ENCODE results near the gene NEDD1.

Gene NEDD1, protein sequence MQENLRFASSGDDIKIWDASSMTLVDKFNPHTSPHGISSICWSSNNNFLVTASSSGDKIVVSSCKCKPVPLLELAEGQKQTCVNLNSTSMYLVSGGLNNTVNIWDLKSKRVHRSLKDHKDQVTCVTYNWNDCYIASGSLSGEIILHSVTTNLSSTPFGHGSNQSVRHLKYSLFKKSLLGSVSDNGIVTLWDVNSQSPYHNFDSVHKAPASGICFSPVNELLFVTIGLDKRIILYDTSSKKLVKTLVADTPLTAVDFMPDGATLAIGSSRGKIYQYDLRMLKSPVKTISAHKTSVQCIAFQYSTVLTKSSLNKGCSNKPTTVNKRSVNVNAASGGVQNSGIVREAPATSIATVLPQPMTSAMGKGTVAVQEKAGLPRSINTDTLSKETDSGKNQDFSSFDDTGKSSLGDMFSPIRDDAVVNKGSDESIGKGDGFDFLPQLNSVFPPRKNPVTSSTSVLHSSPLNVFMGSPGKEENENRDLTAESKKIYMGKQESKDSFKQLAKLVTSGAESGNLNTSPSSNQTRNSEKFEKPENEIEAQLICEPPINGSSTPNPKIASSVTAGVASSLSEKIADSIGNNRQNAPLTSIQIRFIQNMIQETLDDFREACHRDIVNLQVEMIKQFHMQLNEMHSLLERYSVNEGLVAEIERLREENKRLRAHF
- 68.6 to 71.3 reads per million in 2 donors for total RNA-seq

DNA sequence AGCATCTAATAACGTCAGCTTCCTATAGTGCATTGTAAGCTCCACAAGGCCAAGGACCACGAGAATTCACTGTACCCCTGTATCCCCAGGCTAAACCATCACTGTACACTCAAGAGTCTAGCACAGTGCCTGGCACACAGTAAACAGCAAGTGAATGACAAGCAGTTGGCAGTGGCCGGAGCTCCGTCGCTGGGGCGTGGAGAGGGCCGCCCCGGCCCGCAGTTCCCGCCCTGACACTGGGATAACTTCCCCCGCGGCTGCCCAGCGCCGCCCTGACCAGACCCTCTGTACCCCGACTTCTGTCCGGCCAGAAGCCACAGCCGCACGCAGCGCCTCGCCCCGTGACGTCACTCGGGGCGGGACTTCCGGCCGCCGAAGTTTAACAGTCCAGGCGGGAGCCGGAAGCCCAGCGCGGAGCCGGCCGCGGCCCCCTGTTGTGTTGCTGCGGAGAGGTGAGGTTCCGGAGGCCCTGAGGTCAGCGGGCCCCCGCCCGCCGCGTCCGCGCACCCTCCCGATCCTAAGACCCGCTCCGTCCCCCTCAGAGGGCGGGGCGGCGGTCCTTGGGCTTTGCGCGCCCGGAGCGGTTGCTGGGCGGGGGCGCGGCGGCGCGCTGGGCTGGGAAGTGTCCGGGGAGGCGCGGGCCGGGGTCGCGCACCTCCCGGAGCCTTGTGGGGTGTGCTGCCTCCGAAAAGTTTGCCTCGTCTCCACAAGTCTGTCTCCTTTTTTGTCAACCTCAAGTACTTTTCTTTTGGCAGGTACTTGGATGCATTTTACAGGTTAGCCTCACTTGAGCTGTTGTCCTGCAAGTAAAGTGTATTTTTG is at the start of gene NEDD1:
NEDD1 (plus strand) TSS at position 409 of the 822 bp plus-strand sequence. CDS start 2,503 bp downstream, outside the sequence.
- peak; percentile 78 for DNase-seq

- DNase-seq, result no peak
Measured at GRCh38 chr12:96858162-96858561, 48.9 kb upstream of the NEDD1 start.

DNA sequence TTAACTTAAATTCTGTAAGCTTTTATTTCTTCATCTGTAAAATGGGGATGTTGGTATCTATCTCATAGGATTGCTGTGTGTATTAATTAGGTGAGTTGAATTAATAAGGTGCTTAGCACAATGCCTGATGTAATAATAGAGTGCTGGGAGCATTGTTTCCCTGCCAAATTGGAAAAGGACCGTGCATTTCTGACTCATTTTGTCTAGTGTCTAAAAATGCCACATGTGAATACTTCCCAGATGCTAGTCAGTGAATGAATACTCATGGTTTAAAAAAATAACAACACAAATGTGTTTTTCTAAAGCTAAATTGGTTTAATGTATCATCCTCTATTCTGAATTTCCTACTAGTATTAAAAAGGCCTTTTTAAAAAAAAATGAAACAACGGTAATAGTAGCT is 45.4 kb upstream of the NEDD1 start:
- no peak for DNase-seq

DNA sequence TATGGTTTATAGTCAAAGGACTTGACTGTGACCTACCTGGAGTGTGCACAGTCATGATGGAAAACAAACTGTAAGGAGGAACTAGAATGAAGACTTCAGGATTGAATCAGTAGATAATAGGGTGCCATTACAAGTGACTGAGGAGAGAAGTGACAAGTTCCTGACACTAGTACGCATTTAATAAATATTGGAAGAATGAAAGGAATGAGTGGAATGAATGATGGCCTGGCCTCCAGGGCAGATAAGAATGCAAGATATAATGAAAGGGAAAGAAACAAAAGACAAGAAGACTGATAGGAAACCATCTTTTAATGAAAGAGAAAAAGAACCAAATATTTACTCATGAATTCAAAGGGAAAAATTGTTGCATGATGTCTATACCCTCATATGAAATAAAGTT is 44.7 kb upstream of the NEDD1 start:
- DNase-seq, result no peak

GRCh38 chr12:96864335-96864734 is 42.7 kb upstream of the NEDD1 start:
- no peak for DNase-seq

GRCh38 chr12:96866801-96867590 is 40.1 kb upstream of the NEDD1 start:
- DNase-seq, result no peak

GRCh38 chr12:96870946-96871345 is 36.1 kb upstream of the NEDD1 start:
- DNase-seq, result no peak

DNA sequence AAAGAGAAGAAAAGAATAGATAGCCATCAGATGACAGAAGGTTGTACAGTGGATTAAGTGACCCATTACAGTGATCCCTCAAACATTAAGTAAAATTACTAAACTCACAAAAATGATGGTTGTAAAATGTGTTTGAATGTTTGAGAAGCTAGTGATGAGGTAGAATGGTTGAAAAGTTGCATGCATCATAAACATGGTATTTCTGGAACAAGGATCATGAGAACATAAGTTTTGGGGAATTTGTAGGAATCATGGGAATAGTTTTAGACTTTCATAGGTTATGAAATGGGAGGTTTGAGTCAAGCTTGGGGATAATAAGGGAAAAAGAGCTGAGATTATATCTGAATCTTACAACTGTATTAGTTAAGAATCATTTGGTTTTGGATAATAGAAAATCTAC is 34.1 kb upstream of the NEDD1 start:
- no peak for DNase-seq

DNA sequence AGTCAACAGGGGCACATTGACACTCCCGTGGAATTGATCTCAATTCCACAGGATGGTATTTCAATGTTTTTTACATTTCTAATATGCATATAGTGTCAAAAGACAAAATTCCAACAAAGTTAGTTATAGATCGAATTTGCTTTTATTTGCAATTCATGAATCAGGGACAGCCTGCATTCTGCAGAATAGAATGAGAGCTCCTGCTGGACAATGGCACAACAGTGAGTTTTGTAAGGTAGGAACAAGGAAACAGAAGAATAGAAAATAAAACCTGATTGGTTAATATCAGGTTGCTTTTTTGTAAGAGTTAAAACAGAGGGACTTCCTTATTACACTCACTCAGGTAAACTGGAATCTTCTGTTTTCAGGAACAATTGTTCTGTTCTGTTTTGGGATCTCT is 32.8 kb upstream of the NEDD1 start:
- no peak for DNase-seq

DNA sequence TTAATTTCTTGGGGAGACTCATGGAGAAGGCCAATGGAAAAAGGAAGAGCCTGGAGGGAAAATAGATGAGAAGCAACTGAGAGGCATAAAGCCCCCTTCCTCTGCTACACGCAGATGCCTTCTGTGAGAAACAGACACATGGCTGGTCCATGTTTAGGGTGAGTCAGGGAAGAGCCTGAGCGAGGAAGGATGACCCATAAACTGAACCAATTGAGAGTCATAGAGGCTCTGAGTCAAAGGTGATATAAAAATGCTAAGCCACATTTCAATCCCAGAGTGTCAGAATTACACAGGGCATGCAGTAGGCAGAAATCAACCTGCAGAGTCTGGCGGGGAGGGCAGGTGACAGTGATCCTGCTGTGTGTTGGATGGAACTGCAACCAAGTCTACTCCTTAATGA is 30.1 kb upstream of the NEDD1 start:
- no peak for DNase-seq

- DNase-seq, result no peak
Measured at GRCh38 chr12:96878704-96879103, 28.4 kb upstream of the NEDD1 start.

- DNase-seq, result no peak
Measured at GRCh38 chr12:96879301-96879700, 27.8 kb upstream of the NEDD1 start.

DNA sequence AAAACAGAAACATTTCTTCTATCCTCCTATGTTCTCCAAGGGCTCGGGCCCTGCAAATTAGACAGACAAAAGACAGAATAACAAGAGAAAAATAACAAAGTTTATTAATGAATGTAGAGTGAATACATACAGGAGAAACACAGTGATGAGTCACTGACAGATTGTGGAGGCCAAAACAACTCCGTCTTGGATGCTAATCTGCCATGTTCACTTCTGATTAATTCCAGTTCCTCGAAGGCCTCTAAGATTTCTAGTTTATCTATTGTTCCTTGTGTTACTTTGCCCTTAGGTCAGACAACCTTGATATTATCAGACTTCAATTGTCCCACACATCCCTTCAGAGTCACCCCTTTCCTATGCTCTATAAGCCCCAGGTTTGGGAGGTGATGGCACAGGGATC is 26.8 kb upstream of the NEDD1 start:
- no peak for DNase-seq

GRCh38 chr12:96881608-96882007 is 25.4 kb upstream of the NEDD1 start:
- DNase-seq, result no peak

DNA sequence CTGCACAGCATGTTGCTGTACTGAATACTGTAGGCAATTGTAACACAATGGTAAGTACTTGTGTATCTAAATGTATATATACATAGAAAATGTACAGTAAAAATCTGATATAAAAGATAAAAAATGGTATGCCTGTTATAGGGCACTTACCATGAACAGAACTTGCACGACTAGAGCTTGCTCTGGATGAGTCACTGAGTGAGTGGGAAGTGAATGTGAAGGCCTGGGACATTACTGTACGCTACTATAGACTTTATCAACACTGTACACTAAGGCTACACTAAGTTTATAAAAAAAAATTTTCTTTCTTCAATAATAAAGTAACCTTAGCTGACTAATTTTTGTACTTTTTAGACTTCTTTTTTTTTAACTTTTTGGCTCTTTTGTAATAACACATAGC is 24.2 kb upstream of the NEDD1 start:
- DNase-seq, result no peak

DNA sequence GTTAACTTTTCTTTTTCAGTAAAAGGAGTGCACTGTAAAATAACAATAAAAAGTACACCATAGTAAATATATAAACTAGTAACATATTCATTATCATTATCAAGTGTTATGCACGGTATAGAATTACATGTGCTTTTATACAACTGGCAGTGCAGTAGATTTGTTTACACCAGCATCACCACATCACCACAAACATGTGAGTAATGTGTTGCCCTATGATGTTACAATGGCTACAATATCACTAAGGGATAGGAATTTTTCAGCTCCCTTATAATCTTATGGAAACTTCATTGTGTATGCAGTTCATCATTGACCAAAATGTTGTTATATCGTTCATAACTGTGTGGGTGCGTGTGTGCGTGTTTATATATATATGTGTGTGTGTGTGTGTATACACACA is 23.5 kb upstream of the NEDD1 start:
- no peak for DNase-seq

- no peak for DNase-seq
Measured at GRCh38 chr12:96886998-96887677, 19.9 kb upstream of the NEDD1 start.

DNA sequence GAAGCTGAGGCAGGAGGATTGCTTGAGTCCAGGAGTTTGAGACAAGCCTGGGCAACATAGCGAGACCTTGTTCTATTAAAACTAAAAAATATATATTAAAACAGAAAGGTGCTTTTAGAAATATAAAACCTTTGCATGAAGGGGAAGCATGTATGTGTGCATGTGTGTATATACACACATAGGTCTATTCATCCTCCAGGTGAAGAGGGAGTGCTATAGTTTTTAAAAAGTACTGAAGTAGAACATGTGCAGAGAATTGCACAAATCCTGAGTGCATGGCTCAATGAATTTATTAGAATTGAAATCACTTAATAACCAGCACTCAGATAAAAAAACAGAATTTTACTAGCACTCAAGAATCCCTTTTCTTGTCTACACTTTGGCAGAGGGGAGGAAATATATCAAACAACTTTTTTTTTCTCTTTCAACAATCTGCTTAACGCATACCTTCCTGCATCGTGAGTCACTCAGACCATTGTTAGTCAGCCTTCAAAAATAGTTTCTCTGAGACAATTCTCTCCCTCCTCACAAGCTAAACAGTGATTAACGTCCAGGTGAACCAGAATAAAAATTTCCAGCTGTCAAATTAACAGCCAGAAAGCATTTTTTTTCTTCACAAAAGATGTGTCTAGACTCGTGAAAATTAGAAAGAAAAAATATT is 17.7 kb upstream of the NEDD1 start:
- DNase-seq, result no peak

DNA sequence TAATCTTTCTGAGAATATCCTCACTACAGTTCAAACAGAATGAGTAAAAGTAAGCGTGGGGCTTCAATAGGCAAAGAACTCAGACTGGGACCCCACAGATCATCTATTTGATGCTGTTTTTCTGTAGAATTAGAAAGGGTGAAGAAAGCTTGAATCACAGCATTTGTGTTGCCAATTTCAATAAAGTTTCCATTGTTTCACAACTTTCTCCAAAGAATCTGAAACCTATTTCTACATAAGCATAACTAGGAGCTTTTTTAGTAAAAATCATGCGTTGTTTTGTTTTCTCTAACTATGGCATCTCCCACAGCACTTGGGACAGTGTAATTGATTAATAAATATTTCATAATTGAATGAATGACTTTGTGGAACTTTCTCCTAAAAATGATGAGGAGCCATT is 16.7 kb upstream of the NEDD1 start:
- no peak for DNase-seq

- DNase-seq, result no peak
Measured at GRCh38 chr12:96892104-96892503, 15.0 kb upstream of the NEDD1 start.

- no peak for DNase-seq
Measured at GRCh38 chr12:96897421-96897820, 9.6 kb upstream of the NEDD1 start.

DNA sequence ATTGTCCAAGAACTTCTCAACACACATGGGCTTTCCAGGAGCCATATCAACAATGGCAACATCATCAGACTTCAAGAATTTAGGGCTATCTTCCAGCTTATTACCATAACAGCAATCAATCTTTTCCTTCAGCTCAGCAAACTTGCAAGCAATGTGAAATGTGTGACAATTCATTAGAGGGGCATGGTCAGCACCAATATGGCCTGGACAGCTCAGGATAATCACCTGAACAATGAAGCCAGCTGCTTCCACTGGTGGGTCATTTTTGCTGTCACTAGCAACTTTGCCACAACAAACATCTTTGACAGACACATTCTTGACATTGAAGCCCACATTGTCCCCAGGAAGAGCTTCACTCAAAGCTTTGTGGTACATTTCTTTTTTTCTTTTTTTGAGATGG is 5.9 kb upstream of the NEDD1 start:
- no peak for DNase-seq
